Measurements from ENCODE around the gene CCDC50.

Gene CCDC50

DNA sequence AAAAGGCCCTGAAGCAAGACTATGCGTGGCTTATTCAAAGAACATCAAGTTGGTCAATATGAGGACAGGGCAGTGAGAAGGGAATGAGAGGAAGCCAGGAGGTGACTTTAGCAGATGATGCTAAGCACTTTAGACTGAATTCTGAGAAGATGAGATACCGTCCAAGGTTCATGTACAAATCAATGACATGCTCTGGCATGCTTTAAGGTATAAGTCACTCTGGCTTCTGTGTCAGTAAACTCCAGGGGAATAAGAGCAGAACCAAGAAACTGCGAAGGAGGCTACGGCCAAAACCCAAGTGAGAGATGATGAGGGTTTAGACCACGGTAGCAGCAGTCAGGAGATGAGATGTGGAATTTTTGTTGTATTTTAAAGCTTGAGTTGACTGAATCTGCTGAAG is 8.9 kb upstream of the CCDC50 start:
- DNase-seq, result no peak

DNA sequence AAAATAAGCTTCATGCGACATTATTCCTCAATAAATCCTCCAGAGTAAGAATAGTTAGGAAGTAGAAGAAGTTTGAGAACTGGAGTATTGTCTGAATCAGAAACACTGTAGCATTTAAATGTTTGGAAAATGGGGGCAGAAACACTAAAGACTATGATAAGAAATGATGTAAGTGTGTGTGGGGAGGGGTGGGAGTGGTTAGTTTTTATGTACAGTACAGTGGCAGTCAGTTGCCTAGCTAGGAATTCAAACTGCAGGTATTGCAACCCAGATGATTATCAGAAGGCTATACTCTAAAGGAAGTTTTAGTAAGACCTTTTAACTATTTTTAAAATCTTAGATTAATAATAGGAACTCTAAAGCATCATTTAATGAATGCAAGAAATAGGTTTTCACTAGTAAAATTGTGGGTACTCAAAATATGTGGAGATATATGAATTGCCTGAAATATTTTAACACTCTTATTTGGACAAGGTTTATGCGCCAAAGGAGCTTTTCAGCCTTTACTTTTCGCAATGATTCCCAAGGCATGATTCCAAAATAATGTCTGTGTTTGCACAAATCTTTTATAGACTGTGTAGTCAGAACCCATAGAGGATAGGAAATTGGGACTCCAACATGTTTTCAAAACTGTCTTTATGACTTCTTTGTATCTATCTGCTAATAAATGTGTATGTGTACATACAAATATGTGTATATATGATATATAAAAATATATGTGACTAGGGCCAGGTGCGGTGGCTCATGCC is 8.0 kb upstream of the CCDC50 start:
- no peak for DNase-seq

DNA sequence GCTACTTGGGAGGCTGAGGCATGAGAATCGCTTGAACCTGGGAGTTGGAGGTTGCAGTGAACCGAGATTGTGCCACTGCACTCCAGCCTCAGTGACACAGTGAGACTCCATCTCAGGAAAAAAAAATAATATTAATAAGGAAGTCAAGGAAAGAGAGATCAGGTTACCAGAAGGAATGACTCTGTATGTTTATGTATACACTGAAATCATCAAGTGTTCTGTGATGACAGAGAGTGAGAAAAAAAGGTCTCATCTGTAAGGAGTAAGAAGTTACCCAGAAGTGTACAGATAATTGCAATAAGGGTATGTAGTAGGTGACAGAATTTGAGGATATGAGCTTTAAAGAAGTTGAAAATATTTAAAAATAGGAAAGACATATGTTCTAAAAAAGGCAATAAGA is 4.3 kb upstream of the CCDC50 start:
- DNase-seq, result no peak

- no peak for DNase-seq
Observed at GRCh38 chr3:191327526-191327925, 1.7 kb upstream of the CCDC50 start.

DNA sequence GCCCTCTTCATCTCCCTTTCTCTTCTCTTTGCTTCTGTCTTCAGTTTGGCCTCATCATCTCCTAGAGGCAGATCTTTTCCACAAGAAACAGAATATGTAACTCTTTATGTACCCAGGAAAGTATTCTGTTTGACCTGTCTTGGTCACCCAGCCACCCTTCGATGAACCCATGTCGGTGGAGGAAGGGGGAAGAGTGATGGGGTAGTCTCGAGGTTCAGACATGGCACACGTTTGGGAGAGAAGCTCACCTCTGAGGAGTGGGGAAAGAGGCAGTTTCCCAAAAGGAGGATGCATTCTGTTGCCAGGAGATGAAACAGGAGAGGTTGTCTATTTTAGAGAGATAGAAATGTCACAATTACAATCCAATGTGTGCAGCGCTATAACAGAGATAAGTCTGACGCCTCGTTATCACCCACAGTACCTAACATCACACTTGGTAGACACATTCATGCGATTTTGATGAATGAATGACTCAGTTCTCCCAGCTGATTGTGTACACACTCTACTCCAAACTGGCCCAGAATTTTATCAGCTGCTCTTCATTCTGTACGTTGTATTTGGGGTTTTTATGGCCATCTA is 722 bp upstream of the CCDC50 start:
- no peak for DNase-seq

DNA sequence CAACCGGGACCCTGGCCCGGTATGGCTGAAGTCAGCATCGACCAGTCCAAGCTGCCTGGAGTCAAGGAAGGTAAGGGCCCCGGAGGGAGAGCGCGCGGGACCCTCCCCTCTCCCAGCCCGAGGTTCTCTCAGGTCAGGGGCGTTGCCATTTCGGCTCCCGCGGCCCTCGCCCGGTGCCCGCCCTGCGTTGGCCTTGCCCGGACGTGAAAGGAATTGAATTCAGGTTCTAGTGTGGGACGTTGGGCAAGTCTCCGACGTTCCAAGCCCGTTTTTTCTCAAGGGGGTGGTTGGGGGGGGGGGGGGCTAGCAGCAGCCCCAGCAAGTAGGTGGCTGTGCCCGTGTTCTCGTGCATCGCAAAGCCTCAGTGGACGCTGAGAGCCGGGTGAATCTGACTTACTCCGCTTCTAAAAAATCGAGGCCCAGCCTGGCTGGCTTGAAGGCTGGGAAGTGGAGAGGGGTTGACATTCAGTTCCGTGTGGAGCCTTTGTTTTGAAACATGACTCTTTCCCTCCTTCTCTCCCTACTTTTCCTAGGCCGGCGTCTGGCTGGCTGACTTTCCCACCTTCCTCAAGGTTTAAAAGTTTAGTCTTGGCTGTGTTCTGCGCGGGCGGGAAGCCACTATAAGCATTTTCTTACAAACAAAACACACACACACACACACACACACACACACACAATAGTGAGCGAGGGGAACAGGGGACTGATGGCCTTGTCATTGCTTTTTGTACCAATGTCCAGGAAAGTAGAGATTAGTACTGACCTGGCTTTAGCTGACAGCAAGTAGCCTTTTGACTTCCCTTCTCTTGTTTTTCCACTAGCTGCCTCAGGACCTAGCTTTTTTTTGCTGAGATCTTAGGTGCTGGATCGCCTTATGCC is 698 bp downstream of the CCDC50 start, which contains the start of gene UTS2B:
UTS2B (minus strand) TSS at position 873 of the 876 bp plus-strand sequence. CDS start 48,337 bp downstream, outside the sequence.
- peak in 1 of 2 donors; percentile 16 for DNase-seq

- no peak for DNase-seq
Observed at GRCh38 chr3:191330530-191331048, 1.4 kb downstream of the CCDC50 start.

- no peak for DNase-seq
Observed at GRCh38 chr3:191331388-191331787, 2.2 kb downstream of the CCDC50 start.

DNA sequence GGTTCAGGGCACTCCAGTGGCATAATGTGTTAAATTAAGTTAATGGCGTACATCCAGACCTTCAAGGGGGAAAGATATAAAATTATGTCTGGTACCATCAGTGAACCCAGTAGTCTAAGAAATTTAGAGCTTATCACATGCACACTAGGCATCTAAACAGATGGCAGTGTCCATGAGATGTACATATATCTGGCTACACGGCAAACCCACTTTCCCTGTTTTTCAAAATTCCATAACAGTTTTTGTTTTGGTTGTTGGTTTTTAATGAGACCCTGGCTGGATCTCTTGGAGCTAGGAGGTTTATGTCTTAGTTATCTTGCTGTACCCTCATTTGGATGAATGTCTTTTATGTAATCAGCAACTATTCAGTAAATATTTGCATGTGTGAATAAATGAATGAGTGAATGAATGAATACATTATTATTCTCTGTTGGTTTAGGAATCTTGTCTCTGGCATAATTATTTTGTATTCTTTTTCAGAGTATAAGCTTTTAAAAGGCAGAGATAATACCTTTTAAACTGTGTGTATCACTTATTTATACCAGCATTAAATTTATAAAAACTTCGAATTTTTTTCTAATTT is 4.2 kb downstream of the CCDC50 start:
- DNase-seq, result no peak

DNA sequence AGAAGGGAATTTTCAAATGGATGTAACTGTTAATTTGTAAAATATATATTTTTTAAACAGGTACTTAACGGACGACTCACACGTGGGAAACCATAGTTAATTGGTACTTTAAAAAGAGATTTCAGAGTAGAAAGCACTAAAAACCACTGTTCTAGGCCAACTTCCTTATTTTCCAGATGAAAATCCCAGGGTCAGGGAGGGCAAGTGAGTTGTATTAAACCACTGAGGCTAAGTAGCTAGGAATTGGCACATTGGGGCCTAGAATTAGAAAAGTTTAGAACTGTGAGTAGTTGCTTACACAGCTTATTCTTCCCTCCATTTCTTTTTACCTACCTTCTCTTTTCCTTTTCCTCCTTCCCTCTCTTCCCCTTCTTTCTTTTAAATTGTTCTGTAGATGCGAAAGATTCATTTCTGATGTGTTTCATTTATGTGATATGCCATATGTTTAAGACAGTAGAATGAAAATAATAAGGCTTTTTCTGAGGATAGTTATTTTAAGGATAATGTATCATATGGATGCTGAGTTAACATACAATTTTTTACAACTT is 5.2 kb downstream of the CCDC50 start:
- no peak for DNase-seq

DNA sequence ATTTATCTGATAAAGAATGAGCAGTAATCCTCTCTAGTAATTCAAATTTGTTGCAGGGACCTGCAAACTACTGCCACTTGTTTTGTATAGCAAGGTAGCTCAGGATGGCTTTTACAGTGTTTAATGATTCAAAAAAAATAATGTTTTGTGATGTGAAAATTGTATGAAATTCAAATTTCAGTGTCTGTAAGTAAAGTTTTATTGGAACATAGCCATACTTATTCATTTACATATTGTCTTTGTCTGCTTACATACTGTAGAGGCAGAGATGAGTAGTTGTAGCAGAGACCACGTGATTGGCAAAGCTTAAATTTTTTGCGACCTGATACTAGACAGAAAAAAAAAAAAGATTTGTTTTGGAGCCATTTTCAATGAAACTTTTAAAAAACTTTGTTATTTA is 7.6 kb downstream of the CCDC50 start:
- no peak for DNase-seq

- DNase-seq, result no peak
Observed at GRCh38 chr3:191338177-191338488, 8.9 kb downstream of the CCDC50 start.

DNA sequence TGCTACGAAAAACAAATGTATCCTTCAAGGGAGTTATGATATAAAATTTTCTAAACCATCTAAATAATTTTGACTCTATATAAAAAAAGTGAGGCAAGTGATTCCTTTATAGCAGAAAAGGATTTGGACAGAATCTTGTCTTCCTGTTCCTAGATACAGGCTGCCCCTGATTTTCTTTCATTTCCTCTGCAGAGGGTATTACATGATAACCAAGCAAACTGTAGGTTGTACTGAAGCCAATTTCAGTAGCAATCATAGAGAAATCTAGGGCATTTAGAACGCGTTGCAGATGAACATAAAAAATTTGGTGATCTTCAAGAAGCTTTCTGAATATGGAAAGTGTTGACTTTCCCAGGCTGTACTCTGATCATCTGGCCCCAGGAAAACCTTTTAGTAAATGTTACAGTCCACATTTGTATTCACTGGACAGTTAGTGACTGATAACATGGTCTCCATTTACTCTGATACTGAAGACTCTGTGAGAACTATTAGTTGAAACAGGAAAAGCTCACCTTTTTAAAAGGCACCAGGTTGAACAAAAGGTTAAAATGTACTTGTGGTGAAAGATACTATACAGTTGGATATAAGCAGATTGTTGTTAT is 10.2 kb downstream of the CCDC50 start:
- no peak for DNase-seq

- no peak for DNase-seq
Observed at GRCh38 chr3:191340351-191340750, 11.2 kb downstream of the CCDC50 start.

GRCh38 chr3:191340966-191341365 is 11.8 kb downstream of the CCDC50 start:
- DNase-seq, result no peak

GRCh38 chr3:191342006-191342405 is 12.8 kb downstream of the CCDC50 start:
- DNase-seq, result no peak

GRCh38 chr3:191342411-191342810 is 13.2 kb downstream of the CCDC50 start:
- DNase-seq, result no peak

DNA sequence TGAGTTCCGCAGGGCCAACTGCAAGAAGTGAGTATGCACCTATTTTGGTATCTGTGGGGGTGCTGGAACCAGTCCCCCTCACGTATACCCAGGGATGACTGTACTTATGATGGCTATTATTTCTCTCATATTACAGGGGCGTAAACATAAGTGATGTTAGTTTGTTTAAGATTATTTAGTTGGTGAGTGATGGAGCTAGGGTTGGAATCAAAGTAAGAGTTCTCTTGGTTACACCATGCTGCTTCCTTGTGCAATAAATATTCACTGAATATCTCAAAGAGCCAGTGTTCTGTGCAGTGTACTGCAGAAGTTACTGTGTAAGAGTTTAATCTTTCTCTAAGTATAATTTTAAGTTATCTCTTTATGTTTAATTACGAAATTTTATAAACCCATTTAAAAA is 13.9 kb downstream of the CCDC50 start:
- no peak for DNase-seq

DNA sequence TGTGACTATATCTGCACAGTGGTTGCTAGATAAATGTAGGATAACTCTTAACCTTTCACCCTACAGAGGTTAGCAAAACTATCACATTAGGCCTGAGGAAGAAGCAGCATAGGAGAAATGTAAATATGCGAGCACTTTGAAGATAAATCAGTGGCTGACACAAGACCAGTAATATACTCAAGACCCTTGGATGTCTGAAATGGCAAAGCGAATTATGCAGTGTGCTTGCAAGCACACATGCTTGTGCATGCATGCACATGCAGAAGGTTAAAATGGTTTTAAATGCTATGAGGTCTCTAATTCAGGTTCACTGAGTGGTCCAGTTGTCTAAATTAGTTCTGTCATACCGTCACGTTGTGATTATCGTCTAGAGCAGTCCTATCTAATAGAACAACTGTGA is 14.7 kb downstream of the CCDC50 start:
- DNase-seq, result no peak

DNA sequence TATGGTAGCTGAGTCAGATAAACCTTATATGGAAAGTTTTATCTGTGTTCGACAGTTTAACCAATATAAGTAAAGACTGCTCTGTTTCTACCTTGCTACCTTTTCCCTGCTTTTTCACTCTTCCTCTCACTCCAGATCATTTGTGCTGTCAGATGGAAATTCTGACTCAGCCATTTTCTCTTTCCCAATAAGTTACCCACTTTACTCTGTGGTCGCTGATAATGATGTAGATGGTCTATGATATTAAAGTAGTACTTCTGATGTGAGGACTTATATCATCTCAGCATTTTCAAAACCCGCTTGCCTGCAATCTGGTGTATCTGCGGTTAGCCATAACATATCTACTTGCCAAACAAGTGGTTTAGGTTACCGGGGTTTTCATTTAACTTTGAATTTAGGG is 16.1 kb downstream of the CCDC50 start:
- DNase-seq, result no peak

DNA sequence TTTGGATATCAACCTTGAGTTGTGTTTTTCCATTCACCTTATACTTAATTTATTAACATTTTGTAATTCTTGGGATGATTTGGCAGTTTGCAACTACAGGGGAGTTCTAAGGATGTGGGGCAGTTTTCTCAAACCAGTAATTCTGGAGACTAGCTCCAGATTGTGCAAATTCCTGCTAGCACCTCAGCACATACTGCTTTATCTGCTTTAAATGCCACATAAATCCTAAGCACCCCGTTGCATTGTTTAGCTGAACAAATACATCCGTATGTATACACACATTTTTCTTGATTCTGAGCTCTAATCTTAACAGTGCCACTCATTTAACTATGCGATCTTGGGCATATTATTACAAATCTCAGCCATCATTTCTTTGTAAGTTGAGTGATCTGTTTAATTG is 18.0 kb downstream of the CCDC50 start:
- DNase-seq, result no peak

DNA sequence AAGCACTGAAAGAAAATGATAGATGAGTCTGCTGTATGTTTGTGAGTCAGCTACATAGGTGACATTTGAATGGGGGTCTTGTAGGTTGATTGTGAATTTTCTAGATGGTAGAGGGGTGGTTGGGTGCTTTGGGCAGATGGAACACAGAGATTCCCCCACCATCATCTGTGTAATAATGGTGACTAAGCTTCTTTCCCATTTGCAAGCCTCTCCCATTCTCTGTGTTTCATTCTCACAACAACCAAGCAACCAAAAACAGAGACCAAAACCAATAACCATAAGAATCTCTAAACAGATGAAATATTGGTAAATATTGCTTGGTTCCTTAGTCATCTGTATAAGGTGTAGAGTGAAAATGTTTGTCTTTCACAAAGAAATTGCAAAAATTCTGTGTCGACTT is 18.9 kb downstream of the CCDC50 start:
- no peak for DNase-seq

All from CD4-positive, alpha-beta T cell treated with Interleukin-4 for 1 hour (primary cell).